ENCODE results near the gene NT5C1B. TPM values are rescaled to one million over a fixed set of nuclear protein-coding genes. Genes with fewer than 3 reads are reported as not detected.

Gene NT5C1B
- total RNA-seq, result not detected in 2 replicates

GRCh38 chr2:18589354-18589753, at the start of gene NT5C1B:
NT5C1B (minus strand) TSS chr2:18589569; CDS start chr2:18589468, 101 bp downstream.

GRCh38 chr2:18560031-18560796, 29.2 kb downstream of the NT5C1B start, which contains the start of gene RDH14:
RDH14 (minus strand) TSS chr2:18560653; CDS start chr2:18560572, 81 bp downstream.

Other genes starting within 250 kb of the NT5C1B start
- gene RDH14, start 28.9 kb downstream of the NT5C1B start, total RNA-seq, result 17.5 and 18.3 TPM in 2 replicates